ENCODE results near the gene GLOD4. TPM values are rescaled to one million over a fixed set of nuclear protein-coding genes. Genes with fewer than 3 reads are reported as not detected.
"Not testable (repeated sequence)": the region's sequence is repeated elsewhere in the genome, so short reads cannot be mapped to it uniquely, and the experiment has no call there.

Gene GLOD4
- total RNA-seq, 4 donors from 2014 or later, result 28.6 to 53.7 (median 37.0) TPM

DNA sequence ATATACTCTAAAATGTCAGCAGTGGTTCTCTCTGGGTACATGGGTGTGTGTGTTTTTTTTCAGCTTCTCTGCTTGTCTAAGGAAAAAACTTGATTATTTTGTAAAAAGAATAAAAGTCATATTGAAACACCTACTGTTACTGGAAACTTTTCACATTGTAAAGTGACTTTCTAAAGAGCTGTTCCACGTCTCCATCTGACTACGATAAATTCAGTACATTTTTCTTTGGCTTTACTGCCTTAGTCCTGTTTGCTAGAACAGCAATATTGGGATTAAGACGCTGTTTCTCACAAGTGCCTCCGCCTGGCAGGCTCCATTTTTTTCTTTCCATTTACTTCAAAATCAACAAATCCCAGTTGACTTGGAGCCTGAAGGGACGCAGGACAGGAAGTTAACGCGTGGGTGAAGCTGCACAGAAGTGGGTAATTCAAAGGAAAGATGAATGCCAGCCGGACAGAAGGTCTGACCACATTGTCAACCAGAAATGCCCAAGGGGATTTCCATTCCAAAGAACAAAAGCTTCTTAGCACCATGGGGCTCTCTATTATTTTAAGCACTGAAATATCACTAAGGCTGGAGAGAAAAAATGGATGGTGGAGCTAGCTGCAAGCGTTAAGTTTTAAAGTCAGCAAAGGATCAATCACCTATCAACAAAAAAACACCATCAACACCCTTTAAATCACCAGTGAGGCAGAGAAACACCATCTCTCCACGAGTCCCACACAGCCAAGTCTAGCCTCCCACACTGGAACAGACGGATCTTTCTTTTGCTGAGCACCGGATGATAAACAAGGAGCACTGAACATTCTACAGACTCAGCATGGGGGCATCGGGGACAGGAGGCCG, 8.4 kb downstream of the GLOD4 start:
- Histone ChIP-seq H3K9me3 (no peaks in the 10 kb centered on the region), H3K4me3 (no peak overlapping the region), H3K27ac (peak overlapping the region; percentile 3 to 83 (median 62)), H3K4me1 (peaks cover 0 to 17% (median 0%) of the 10 kb centered on the region in 4 donors), H3K27me3 (no peaks in the 10 kb centered on the region), H3K36me3 (peaks cover 0 to 86% (median 46%) of the 10 kb centered on the region in 3 donors)
- TF ChIP-seq, protein P1, sequence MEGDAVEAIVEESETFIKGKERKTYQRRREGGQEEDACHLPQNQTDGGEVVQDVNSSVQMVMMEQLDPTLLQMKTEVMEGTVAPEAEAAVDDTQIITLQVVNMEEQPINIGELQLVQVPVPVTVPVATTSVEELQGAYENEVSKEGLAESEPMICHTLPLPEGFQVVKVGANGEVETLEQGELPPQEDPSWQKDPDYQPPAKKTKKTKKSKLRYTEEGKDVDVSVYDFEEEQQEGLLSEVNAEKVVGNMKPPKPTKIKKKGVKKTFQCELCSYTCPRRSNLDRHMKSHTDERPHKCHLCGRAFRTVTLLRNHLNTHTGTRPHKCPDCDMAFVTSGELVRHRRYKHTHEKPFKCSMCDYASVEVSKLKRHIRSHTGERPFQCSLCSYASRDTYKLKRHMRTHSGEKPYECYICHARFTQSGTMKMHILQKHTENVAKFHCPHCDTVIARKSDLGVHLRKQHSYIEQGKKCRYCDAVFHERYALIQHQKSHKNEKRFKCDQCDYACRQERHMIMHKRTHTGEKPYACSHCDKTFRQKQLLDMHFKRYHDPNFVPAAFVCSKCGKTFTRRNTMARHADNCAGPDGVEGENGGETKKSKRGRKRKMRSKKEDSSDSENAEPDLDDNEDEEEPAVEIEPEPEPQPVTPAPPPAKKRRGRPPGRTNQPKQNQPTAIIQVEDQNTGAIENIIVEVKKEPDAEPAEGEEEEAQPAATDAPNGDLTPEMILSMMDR (IDR thresholded peaks at IDR 0.05), result no peak
- TF ChIP-seq POLR2A (IDR thresholded peaks at IDR 0.05), result no peak
- peak in 1 of 2 donors; percentile 32 for TF ChIP-seq EP300 (IDR thresholded peaks at IDR 0.05)
- 51 to 56% methylated on average over 14 of the region's 14 CpGs for WGBS, 2 donors
- DNase-seq (ENCODE audit: low spot score in 2 of 2), result no peak

DNA sequence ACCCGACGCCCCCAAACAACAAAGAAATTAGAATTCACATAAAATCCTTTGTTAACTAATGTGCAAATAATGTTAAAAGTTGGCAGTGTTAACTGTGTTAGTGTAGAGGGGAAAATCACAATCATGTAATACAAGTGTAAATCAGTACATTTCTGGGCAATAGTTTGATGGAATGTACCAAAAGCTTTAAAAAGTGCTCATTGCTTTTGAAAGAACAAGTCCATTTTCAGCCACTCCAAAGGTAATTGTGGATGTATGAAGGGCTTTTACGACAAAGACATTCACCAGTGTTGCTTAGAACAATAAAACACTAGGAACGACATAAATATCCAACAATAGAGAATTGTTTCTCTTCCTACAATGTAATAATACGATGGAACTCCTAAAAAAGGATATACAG, 9.1 kb downstream of the GLOD4 start:
- no peak for DNase-seq (ENCODE audit: low spot score in 2 of 2)
- Histone ChIP-seq H3K27me3 (no peaks in the 10 kb centered on the region), H3K9me3 (no peaks in the 10 kb centered on the region), H3K4me3 (no peak overlapping the region), H3K36me3 (peaks cover 0 to 86% (median 41%) of the 10 kb centered on the region in 3 donors), H3K27ac (peak overlapping the region in 2 of 4 donors; percentile 62 to 83), H3K4me1 (peaks cover 0 to 17% (median 0%) of the 10 kb centered on the region in 4 donors)
- TF ChIP-seq, protein P1 (IDR thresholded peaks at IDR 0.05), result no peak
- WGBS, 2 donors, result 47 to 53% methylated on average over 5 of the region's 5 CpGs

DNA sequence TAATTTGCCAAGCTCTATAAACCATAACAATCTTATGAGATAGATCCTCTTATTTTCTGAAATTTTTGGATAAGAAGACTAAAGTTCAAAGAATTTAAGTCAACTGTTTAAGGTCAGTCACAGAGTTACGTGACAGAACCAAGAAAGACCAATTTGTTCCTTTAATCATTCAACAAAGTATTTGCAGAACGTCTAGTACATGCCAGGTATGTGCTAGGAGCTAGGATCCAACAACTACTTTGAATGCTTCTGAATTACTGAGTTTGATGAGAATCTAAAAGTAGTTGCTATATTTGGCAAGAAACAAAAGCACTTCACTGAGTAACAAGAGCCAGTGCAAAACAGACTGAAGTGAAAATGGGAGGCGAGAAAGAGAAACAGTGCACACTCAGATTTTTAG, 15.0 kb downstream of the GLOD4 start:
- H3K27ac ChIP-seq, result no peak overlapping the region
- no peaks in the 10 kb centered on the region for H3K27me3 ChIP-seq
- DNase-seq (ENCODE audit: low spot score in 2 of 2), result no peak
- H3K4me3 ChIP-seq, result no peak overlapping the region
- no peaks in the 10 kb centered on the region for H3K4me1 ChIP-seq
- WGBS, 2 donors, result 71 to 74% methylated on average over 3 of the region's 3 CpGs
- H3K36me3 ChIP-seq, result peaks cover 0 to 98% (median 33%) of the 10 kb centered on the region in 3 donors
- TF ChIP-seq EP300 (IDR thresholded peaks at IDR 0.05) (no peak), POLR2A (IDR thresholded peaks at IDR 0.05) (no peak)
- TF ChIP-seq, protein P1 (IDR thresholded peaks at IDR 0.05), result no peak
- H3K9me3 ChIP-seq, result no peaks in the 10 kb centered on the region

DNA sequence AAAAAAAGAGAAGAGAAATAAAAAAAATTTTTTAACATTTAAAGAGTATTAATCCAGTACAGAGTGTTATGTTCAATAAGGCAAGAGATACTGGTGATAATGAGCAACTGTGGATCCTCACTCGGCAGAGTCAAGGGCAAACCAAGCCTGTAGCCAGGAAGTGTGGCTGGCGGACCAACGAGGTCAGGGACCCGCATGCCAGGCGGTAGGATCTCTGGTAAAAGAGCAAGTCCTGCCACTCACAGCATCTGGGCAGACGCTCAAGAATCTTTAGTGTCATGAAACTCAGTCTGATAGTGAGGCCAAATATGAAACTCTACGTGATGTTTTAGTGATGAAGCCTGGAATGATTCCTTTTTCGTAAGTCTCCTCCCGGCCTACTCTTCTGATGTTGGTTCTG, 21.7 kb downstream of the GLOD4 start:
- Histone ChIP-seq H3K36me3 (peaks cover 0 to 91% (median 13%) of the 10 kb centered on the region in 3 donors), H3K9me3 (no peaks in the 10 kb centered on the region), H3K27me3 (no peaks in the 10 kb centered on the region), H3K4me3 (no peak overlapping the region), H3K4me1 (no peaks in the 10 kb centered on the region), H3K27ac (no peak overlapping the region)
- DNase-seq (ENCODE audit: low spot score in 2 of 2), result no peak
- TF ChIP-seq, protein P1 (IDR thresholded peaks at IDR 0.05), result no peak
- TF ChIP-seq POLR2A (IDR thresholded peaks at IDR 0.05) (no peak), EP300 (IDR thresholded peaks at IDR 0.05) (no peak)
- 89% methylated on average over 9 of the region's 9 CpGs for WGBS, 2 donors

DNA sequence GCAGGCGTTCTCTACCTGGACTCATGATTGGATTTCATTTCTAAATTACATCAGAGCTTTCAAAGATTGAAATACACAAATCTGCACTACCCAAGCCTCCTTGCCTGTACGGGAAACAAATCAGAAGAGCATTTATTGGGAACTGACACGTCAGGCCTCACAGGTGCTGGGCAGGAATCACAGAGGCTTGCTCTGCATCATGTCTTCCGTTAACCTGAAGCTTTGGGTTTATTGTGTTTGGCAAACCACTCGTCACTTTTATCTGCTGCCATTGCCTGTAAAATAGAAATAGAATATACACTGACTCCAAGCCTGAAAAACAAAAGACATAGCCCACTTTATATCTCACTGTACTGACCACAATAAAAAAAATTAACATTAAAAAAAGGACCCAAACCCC, 22.1 kb downstream of the GLOD4 start:
- no peaks in the 10 kb centered on the region for H3K4me1 ChIP-seq
- H3K9me3 ChIP-seq, result no peaks in the 10 kb centered on the region
- H3K4me3 ChIP-seq, result no peak overlapping the region
- DNase-seq (ENCODE audit: low spot score in 2 of 2), result no peak
- H3K27ac ChIP-seq, result no peak overlapping the region
- H3K27me3 ChIP-seq, result no peaks in the 10 kb centered on the region
- WGBS, 2 donors, result 92 to 93% methylated on average over 5 of the region's 5 CpGs
- TF ChIP-seq EP300 (IDR thresholded peaks at IDR 0.05) (no peak), POLR2A (IDR thresholded peaks at IDR 0.05) (no peak)
- TF ChIP-seq, protein P1 (IDR thresholded peaks at IDR 0.05), result no peak
- peaks cover 0 to 87% (median 13%) of the 10 kb centered on the region in 3 donors for H3K36me3 ChIP-seq

DNA sequence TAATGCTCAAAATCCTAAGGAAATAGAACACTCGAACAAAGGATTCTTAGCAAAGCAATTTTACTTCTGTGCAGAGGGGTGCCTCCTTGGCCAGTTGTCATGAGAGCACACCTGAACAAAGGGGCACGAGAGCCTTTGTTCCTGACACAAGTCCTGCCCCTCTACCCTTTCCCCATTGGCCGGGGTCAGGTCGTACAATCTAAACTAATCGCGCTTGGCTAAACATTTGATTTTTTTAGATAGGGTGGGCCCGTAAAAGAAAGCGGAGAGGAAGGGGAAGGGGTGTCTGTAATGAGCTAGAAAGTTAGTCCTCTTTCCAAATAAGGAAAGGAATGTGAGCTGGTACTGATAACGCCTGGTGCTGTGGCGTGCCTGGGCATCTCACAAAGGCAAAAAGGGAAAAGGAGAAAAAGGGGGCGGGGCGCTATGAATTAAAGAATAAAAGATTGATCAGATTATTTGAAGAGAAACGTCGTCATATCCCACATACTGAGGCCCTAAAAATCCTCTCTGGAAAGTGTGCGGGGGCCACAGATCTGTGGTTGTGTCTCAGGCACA, 26.0 kb downstream of the GLOD4 start:
- not testable (repeated sequence) for H3K4me3 ChIP-seq; H3K27ac ChIP-seq; H3K27me3 ChIP-seq; DNase-seq (ENCODE audit: low spot score in 2 of 2); H3K9me3 ChIP-seq
- H3K4me1 ChIP-seq, result peaks cover 0 to 12% (median 4%) of the 10 kb centered on the region in 4 donors
- peaks cover 0 to 48% (median 8%) of the 10 kb centered on the region in 3 donors for H3K36me3 ChIP-seq
- WGBS, 2 donors, result 70 to 75% methylated on average over 15 of the region's 15 CpGs

DNA sequence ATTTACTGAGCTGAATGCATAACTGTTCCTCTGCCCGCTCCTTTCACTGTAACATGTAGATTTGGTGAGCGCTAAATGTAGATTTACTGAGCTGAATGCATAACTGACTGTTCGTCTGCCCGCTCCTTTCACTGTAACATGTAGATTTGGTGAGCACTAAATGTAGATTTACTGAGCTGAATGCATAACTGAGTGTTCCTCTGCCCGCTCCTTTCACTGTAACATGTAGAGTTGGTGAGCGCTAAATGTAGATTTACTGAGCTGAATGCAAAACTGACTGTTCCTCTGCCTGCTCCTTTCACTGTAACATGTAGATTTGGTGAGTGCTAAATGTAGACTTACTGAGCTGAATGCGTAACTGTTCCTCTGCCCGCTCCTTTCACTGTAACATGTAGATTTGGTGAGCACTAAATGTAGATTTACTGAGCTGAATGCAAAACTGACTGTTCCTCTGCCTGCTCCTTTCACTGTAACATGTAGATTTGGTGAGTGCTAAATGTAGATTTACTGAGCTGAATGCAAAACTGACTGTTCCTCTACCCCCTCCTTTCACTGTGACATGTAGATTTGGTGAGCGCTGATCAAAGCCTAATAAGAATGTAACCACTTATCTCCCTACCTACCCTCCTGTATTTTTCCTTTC, 26.6 kb downstream of the GLOD4 start:
- H3K4me3 ChIP-seq; DNase-seq (ENCODE audit: low spot score in 2 of 2): not testable (repeated sequence)
- 93 to 95% methylated on average over 9 of the region's 9 CpGs for WGBS, 2 donors

More for the DNA sequence above, 26.6 kb downstream of the GLOD4 start:
- H3K27ac ChIP-seq, H3K27me3 ChIP-seq, H3K9me3 ChIP-seq: not testable (repeated sequence)
- H3K36me3 ChIP-seq, result peaks cover 0 to 42% (median 7%) of the 10 kb centered on the region in 3 donors
- peaks cover 0 to 18% (median 11%) of the 10 kb centered on the region in 4 donors for H3K4me1 ChIP-seq

Data from tibial nerve (tissue), 4 donors.